HL-60 (cell line): Measurements from ENCODE around the gene KRT35.

Experiments used
- POLR2AphosphoS5 ChIP-seq: IDR thresholded peaks from 2 replicates; pipeline ENCODE4 v1.6.1; 2012; ENCODE audit warnings: low read depth
- TF ChIP-seq, protein P1 (sequence below): IDR thresholded peaks from one replicate; pipeline ENCODE4 v1.5.1; 2011; ENCODE audit warnings: low read length, control low read depth, inconsistent platforms; ENCODE audit not compliant: insufficient read depth

GRCh38 chr17:41444186-41444585 is 36.8 kb downstream of the KRT35 start:
- TF ChIP-seq, protein P1, sequence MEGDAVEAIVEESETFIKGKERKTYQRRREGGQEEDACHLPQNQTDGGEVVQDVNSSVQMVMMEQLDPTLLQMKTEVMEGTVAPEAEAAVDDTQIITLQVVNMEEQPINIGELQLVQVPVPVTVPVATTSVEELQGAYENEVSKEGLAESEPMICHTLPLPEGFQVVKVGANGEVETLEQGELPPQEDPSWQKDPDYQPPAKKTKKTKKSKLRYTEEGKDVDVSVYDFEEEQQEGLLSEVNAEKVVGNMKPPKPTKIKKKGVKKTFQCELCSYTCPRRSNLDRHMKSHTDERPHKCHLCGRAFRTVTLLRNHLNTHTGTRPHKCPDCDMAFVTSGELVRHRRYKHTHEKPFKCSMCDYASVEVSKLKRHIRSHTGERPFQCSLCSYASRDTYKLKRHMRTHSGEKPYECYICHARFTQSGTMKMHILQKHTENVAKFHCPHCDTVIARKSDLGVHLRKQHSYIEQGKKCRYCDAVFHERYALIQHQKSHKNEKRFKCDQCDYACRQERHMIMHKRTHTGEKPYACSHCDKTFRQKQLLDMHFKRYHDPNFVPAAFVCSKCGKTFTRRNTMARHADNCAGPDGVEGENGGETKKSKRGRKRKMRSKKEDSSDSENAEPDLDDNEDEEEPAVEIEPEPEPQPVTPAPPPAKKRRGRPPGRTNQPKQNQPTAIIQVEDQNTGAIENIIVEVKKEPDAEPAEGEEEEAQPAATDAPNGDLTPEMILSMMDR: no peak
- no peak for TF ChIP-seq POLR2AphosphoS5
